Measurements from ENCODE around the gene STAG1. TPM values are rescaled to one million over a fixed set of nuclear protein-coding genes. Genes with fewer than 3 reads are reported as not detected.

Gene STAG1
- polyA plus RNA-seq, 2 of the 4 experiments (the other 2 are of a cell fraction), result 12.8 to 19.2 TPM

- Histone ChIP-seq H3K4me1 (0 out of 3 replicates have a peak, but pooled peaks cover 3% of the 10 kb centered on the region), H3K9me3 (no peaks in the 10 kb centered on the region), H3K4me2 (no peak overlapping the region), H3K4me3 (no peak overlapping the region), H3K27ac (no peak overlapping the region)
- TF ChIP-seq HMGXB4 (CRISPR knock-in tag; IDR thresholded peaks at IDR 0.05; ENCODE audit: borderline replicate concordance) (no peak), RFX5 (IDR thresholded peaks at IDR 0.05) (no peak), POLR2A (IDR thresholded peaks at IDR 0.05; ENCODE audit: low read length) (no peak), HDAC2 (IDR thresholded peaks at IDR 0.05) (no peak), TFCP2L1 (CRISPR knock-in tag; IDR thresholded peaks at IDR 0.05) (no peak), MAFK (IDR thresholded peaks at IDR 0.05; ENCODE audit: partially characterized antibody) (no peak), EHMT2 (IDR thresholded peaks at IDR 0.05; ENCODE audit: low read depth) (no peak), ZC3H11A (IDR thresholded peaks at IDR 0.05) (no peak), SMC3 (IDR thresholded peaks at IDR 0.05) (no peak), CEBPB (IDR thresholded peaks at IDR 0.05) (no peak), CTCF (IDR thresholded peaks at IDR 0.05) (no peak), ZNF302 (CRISPR knock-in tag; IDR thresholded peaks at IDR 0.05) (no peak), HES2 (IDR thresholded peaks at IDR 0.05) (no peak), HOXB5 (CRISPR knock-in tag; IDR thresholded peaks at IDR 0.05) (no peak), ATOH8 (CRISPR knock-in tag; IDR thresholded peaks at IDR 0.05; ENCODE audit: low read depth) (no peak), MAX (IDR thresholded peaks at IDR 0.05) (no peak), CHD4 (IDR thresholded peaks at IDR 0.05; ENCODE audit: borderline replicate concordance) (no peak), ZFP36 (IDR thresholded peaks at IDR 0.05; ENCODE audit: borderline replicate concordance, partially characterized antibody) (no peak), PBX3 (IDR thresholded peaks at IDR 0.05) (no peak)
- FAIRE-seq (no peak), ATAC-seq (peak; percentile 26 to 59; a peak in 1 of 6 replicates), DNase-seq (ENCODE audit: low read depth in 1 of 2, low spot score in 1 of 2) (no peak)
- ChIA-PET POLR2A (no interaction called here), CTCF (no interaction called here)
- WGBS (ENCODE audit: missing lambda C conversion rate), result 94% methylated on average over 3 of the region's 3 CpGs
These were observed 174.4 kb downstream of the STAG1 start for GRCh38 chr3:136577791-136578190.

- Histone ChIP-seq H3K4me3 (no peak overlapping the region), H3K4me1 (0 out of 3 replicates have a peak, but pooled peaks cover 3% of the 10 kb centered on the region), H3K27ac (no peak overlapping the region), H3K4me2 (no peak overlapping the region), H3K9me3 (no peaks in the 10 kb centered on the region)
- DNase-seq (ENCODE audit: low read depth in 1 of 2, low spot score in 1 of 2) (no peak), FAIRE-seq (no peak), ATAC-seq (no peak)
- 61% methylated on average over 6 of the region's 6 CpGs for WGBS (ENCODE audit: missing lambda C conversion rate)
- ChIA-PET POLR2A (no interaction called here), CTCF (interaction anchor here (0.6 kb wide), 1 partner anchor 122 kb away, joined by 3 read pairs; no protein-coding TSS in a partner anchor)
- TF ChIP-seq MAFK (IDR thresholded peaks at IDR 0.05; ENCODE audit: partially characterized antibody), result peak; percentile 37
- TF ChIP-seq ESRRA (IDR thresholded peaks at IDR 0.05; ENCODE audit: borderline replicate concordance, low read length), result no peak
These were observed 175.7 kb downstream of the STAG1 start for GRCh38 chr3:136576279-136577009.
